H1 (cell line): ENCODE data around the gene CHMP4B. TPM values are rescaled to one million over a fixed set of nuclear protein-coding genes. Genes with fewer than 3 reads are reported as not detected.
A peak's percentile ranks its signal among the peaks of the same experiment; 100 is the strongest.

ENCODE experiments used
- CTCF ChIA-PET: fragments of 300-600 bp; sonication (Branson Sonifier 250); formaldehyde crosslinking; loops from one replicate; lab custom pipeline; 2021; ENCODE audit not compliant: partially characterized antibody; lab: Charles Lee
- POLR2A ChIA-PET: fragments of 300-600 bp; sonication (Branson Sonifier 250); formaldehyde crosslinking; loops from one replicate; lab custom pipeline; 2021; ENCODE audit warnings: inconsistent platforms; ENCODE audit not compliant: partially characterized antibody; lab: Charles Lee
- DNase-seq, 2 experiments: peaks; one replicate each; pipeline versions ENCODE4 v3.0.0 to v3.0.0-alpha.2; 2010 to 2022; ENCODE audit warnings: low spot score in 2 of 2, low read depth in 1 of 2, mixed read lengths in 1 of 2
- FAIRE-seq: peaks from 2 replicates; lab custom pipeline; 2011; peaks lifted over from hg19 to GRCh38; lab: Jason Lieb, UNC
- H2AFZ ChIP-seq: 2 replicates; pipeline ENCODE4 v1.8.1; 2012; ENCODE audit warnings: low read length, inconsistent platforms
- H2AK5ac ChIP-seq: 2 replicates; pipeline ENCODE4 v1.6.1; 2013; ENCODE audit warnings: low read depth, low read length
- H2BK120ac ChIP-seq: replicated peaks from 2 replicates; pipeline ENCODE3; 2013; ENCODE audit warnings: low read depth, low read length, inconsistent platforms
- H2BK12ac ChIP-seq: 2 replicates; pipeline ENCODE4 v1.6.1; 2013; ENCODE audit warnings: low read depth, low read length
- H2BK15ac ChIP-seq: 2 replicates; pipeline ENCODE4 v1.6.1; 2013; ENCODE audit warnings: low read length
- H2BK20ac ChIP-seq: 2 replicates; pipeline ENCODE4 v1.6.1; 2013; ENCODE audit warnings: low read length
- H2BK5ac ChIP-seq: 2 replicates; pipeline ENCODE4 v1.6.1; 2013; ENCODE audit warnings: low read depth, low read length
- H3K14ac ChIP-seq: 2 replicates; pipeline ENCODE4 v1.6.1; 2013; ENCODE audit warnings: inconsistent platforms; ENCODE audit not compliant: insufficient read length
- H3K18ac ChIP-seq: 2 replicates; pipeline ENCODE4 v1.6.1; 2013; ENCODE audit warnings: low read length; ENCODE audit errors: extremely low read depth
- H3K23ac ChIP-seq: 2 replicates; pipeline ENCODE4 v1.6.1; 2013; ENCODE audit warnings: inconsistent platforms; ENCODE audit not compliant: insufficient read length
- H3K23me2 ChIP-seq: 2 replicates; pipeline ENCODE4 v1.6.1; 2013; ENCODE audit warnings: low read depth, low read length
- H3K27ac ChIP-seq: 2 replicates; pipeline ENCODE4 v1.6.1; 2011; ENCODE audit warnings: low read depth, low read length, inconsistent platforms
- H3K27me3 ChIP-seq, 4 experiments: replicated peaks in 1 of 4; 1 replicate in 1 of 4; 2 replicates in 3 of 4; pipeline versions ENCODE4 v1.6.1 to v1.8.1; 2011 to 2013; ENCODE audit warnings: low read length in 3 of 4, mild to moderate bottlenecking in 3 of 4, inconsistent platforms in 2 of 4, mixed read lengths in 2 of 4, moderate library complexity in 1 of 4; ENCODE audit not compliant: control insufficient read depth in 3 of 4, insufficient read depth in 3 of 4; ENCODE audit errors: extremely low read depth in 1 of 4
- H3K36me3 ChIP-seq, 4 experiments: 2 replicates each; pipeline versions ENCODE4 v1.6.1 to v1.8.1; 2011 to 2013; ENCODE audit warnings: mild to moderate bottlenecking in 4 of 4, low read length in 3 of 4, moderate library complexity in 2 of 4, control low read depth in 1 of 4, inconsistent platforms in 1 of 4; ENCODE audit not compliant: insufficient read depth in 4 of 4, control insufficient read depth in 2 of 4
- H3K4ac ChIP-seq: replicated peaks from 2 replicates; pipeline ENCODE3; 2013; ENCODE audit warnings: low read length, low read depth, mixed read lengths, inconsistent platforms; ENCODE audit not compliant: insufficient read length
- H3K4me1 ChIP-seq, 4 experiments: replicated peaks in 1 of 4; 1 replicate in 1 of 4; 2 replicates in 3 of 4; pipeline versions ENCODE4 v1.6.1 to v1.8.1; 2011 to 2013; ENCODE audit warnings: low read length in 3 of 4, inconsistent platforms in 2 of 4, mixed read lengths in 1 of 4; ENCODE audit not compliant: insufficient read depth in 4 of 4, control insufficient read depth in 3 of 4
- H3K4me2 ChIP-seq, 2 experiments: 2 replicates each; pipeline versions ENCODE4 v1.6.1 to v1.8.1; 2011 to 2013; ENCODE audit warnings: low read depth in 2 of 2, low read length in 2 of 2, control low read depth in 1 of 2, inconsistent platforms in 1 of 2, mild to moderate bottlenecking in 1 of 2; ENCODE audit not compliant: insufficient read depth in 1 of 2
- H3K4me3 ChIP-seq, 4 experiments: fragments of 200-600, 300-600 bp in 1 of 4; sonication (generic), shearing (Covaris generic), sonication (Bioruptor Twin) in 1 of 4; 2 replicates each; pipeline versions ENCODE4 v1.5.1 to v1.8.1; 2011 to 2016; ENCODE audit warnings: low read length in 4 of 4, low read depth in 3 of 4, control low read depth in 2 of 4, inconsistent platforms in 2 of 4, mild to moderate bottlenecking in 2 of 4, mixed read lengths in 1 of 4, moderate library complexity in 1 of 4; ENCODE audit not compliant: insufficient read depth in 2 of 4; ENCODE audit errors: extremely low read depth in 1 of 4
- H3K56ac ChIP-seq: replicated peaks from 2 replicates; pipeline ENCODE3; 2013; ENCODE audit warnings: low read depth, mild to moderate bottlenecking, mixed read lengths, low read length, inconsistent platforms; ENCODE audit not compliant: insufficient read length
- H3K79me1 ChIP-seq: 2 replicates; pipeline ENCODE4 v1.6.1; 2013; ENCODE audit warnings: low read depth, low read length, control low read depth
- H3K79me2 ChIP-seq, 2 experiments: 2 replicates each; pipeline versions ENCODE4 v1.6.1 to v1.8.1; 2012 to 2013; ENCODE audit warnings: low read length in 2 of 2, mild to moderate bottlenecking in 2 of 2, inconsistent platforms in 1 of 2; ENCODE audit not compliant: insufficient read depth in 2 of 2, control insufficient read depth in 1 of 2
- H3K9ac ChIP-seq, 4 experiments: replicated peaks in 1 of 4; 1 replicate in 1 of 4; 2 replicates in 3 of 4; pipeline versions ENCODE4 v1.6.1 to v1.8.1; 2011 to 2013; ENCODE audit warnings: low read depth in 3 of 4, low read length in 3 of 4, control low read depth in 2 of 4, mild to moderate bottlenecking in 2 of 4, moderate library complexity in 2 of 4, inconsistent platforms in 1 of 4; ENCODE audit errors: extremely low read depth in 1 of 4
- H3K9me3 ChIP-seq, 2 experiments: 2 replicates each; pipeline versions ENCODE4 v1.6.1 to v1.8.1; 2012 to 2013; ENCODE audit warnings: mild to moderate bottlenecking in 2 of 2, moderate library complexity in 2 of 2, control low read depth in 1 of 2, inconsistent platforms in 1 of 2, low read depth in 1 of 2, low read length in 1 of 2, mixed read lengths in 1 of 2; ENCODE audit not compliant: insufficient read depth in 2 of 2
- H4K20me1 ChIP-seq, 2 experiments: replicated peaks in 1 of 2; 2 replicates each; pipeline versions ENCODE3 to v1.8.1; 2011 to 2013; ENCODE audit warnings: inconsistent platforms in 2 of 2, low read length in 2 of 2, mild to moderate bottlenecking in 1 of 2; ENCODE audit not compliant: insufficient read depth in 2 of 2, control insufficient read depth in 1 of 2
- H4K5ac ChIP-seq: 2 replicates; pipeline ENCODE4 v1.6.1; 2013; ENCODE audit warnings: low read length, low read depth, mixed read lengths, inconsistent platforms; ENCODE audit not compliant: insufficient read length
- H4K8ac ChIP-seq: 2 replicates; pipeline ENCODE4 v1.8.0; 2013; ENCODE audit warnings: mild to moderate bottlenecking, moderate library complexity, low read length, inconsistent platforms; ENCODE audit not compliant: insufficient read depth; ENCODE audit errors: extremely low read depth
- H4K91ac ChIP-seq: replicated peaks from 2 replicates; pipeline ENCODE3; 2013; ENCODE audit warnings: low read length, mixed read lengths, inconsistent platforms; ENCODE audit not compliant: insufficient read length
- ASH2L ChIP-seq: fragments of 200-600, 300-600 bp; sonication (generic); IDR thresholded peaks from one replicate; pipeline ENCODE4 v1.7.1; 2017; ENCODE audit warnings: low read length
- CEBPB ChIP-seq: IDR thresholded peaks from 2 replicates; pipeline ENCODE4 v1.6.1; 2012; ENCODE audit warnings: low read depth, low read length
- CREB1 ChIP-seq: IDR thresholded peaks from 2 replicates; pipeline ENCODE4 v1.6.1; 2012; ENCODE audit warnings: inconsistent platforms
- CTBP2 ChIP-seq: IDR thresholded peaks from 2 replicates; pipeline ENCODE4 v1.7.0; 2011; ENCODE audit warnings: borderline replicate concordance, mild to moderate bottlenecking, moderate library complexity, mixed read lengths, low read length; ENCODE audit not compliant: insufficient read depth, insufficient read length
- HDAC2 ChIP-seq, 2 experiments: fragments of 300-600 bp in 1 of 2; sonication (generic) in 1 of 2; IDR thresholded peaks; 2 replicates each; pipeline ENCODE4 v1.6.1; 2011 to 2012; ENCODE audit warnings: low read depth in 2 of 2, low read length in 2 of 2, mild to moderate bottlenecking in 2 of 2, moderate library complexity in 2 of 2, borderline replicate concordance in 1 of 2, inconsistent platforms in 1 of 2
- HDAC6 ChIP-seq: IDR thresholded peaks from one replicate; pipeline ENCODE4 v1.7.1; 2012; ENCODE audit warnings: low read depth, mild to moderate bottlenecking, inconsistent platforms, low read length, moderate library complexity
- JUND ChIP-seq: IDR thresholded peaks from 2 replicates; pipeline ENCODE4 v1.6.1; 2011; ENCODE audit warnings: mild to moderate bottlenecking, improper control_type of control experiment, low read length
- KDM1A ChIP-seq: fragments of 200-600, 300-600 bp; sonication (generic); IDR thresholded peaks from 2 replicates; pipeline ENCODE4 v1.7.1; 2016; ENCODE audit warnings: mild to moderate bottlenecking, low read length, borderline replicate concordance
- NANOG ChIP-seq: IDR thresholded peaks from 2 replicates; pipeline ENCODE4 v1.6.1; 2011; ENCODE audit warnings: low read length, low read depth, mild to moderate bottlenecking, inconsistent platforms; ENCODE audit not compliant: insufficient read depth, poor library complexity, severe bottlenecking
- SIN3A ChIP-seq, 2 experiments: IDR thresholded peaks in 1 of 2; conservative IDR thresholded peaks in 1 of 2; 2 replicates each; pipeline ENCODE4 v1.6.1; 2011 to 2012; ENCODE audit warnings: low read length in 2 of 2, improper control_type of control experiment in 1 of 2, low read depth in 1 of 2, mild to moderate bottlenecking in 1 of 2
- SIRT6 ChIP-seq: IDR thresholded peaks from one replicate; pipeline ENCODE4 v1.7.1; 2012; ENCODE audit warnings: low read length, inconsistent platforms
- SP2 ChIP-seq: IDR thresholded peaks from 2 replicates; pipeline ENCODE4 v1.6.1; 2012; ENCODE audit warnings: mild to moderate bottlenecking, low read length, inconsistent platforms
- TBP ChIP-seq: IDR thresholded peaks from 2 replicates; pipeline ENCODE4 v1.6.1; 2011; ENCODE audit warnings: low read depth, low read length, improper control_type of control experiment
- TEAD4 ChIP-seq: IDR thresholded peaks from 2 replicates; pipeline ENCODE4 v1.6.1; 2012; ENCODE audit warnings: low read depth, low read length, inconsistent platforms, mixed read lengths
- WGBS, 2 experiments: shearing (Covaris generic) in 1 of 2; methylation state at CpG; one replicate each; pipeline versions ENCODE4 v1.1.6 to v1.1.7; 2013 to 2015; ENCODE audit warnings: low lambda C conversion rate in 2 of 2, mixed read lengths in 2 of 2, inconsistent platforms in 1 of 2, low coverage in 1 of 2, missing lambda C conversion rate in 1 of 2; ENCODE audit not compliant: insufficient replicate concordance in 2 of 2, insufficient coverage in 1 of 2, insufficient read length in 1 of 2; ENCODE audit errors: extremely low coverage in 1 of 2, missing lambda C conversion rate in 1 of 2; 5-methylcytosine and 5-hydroxymethylcytosine counted together
- polyA plus RNA-seq, 7 experiments: library from polyadenylated mRNA; depleted of rRNA in 3 of 7; stranded (reverse) in 5 of 7; unstranded in 2 of 7; fragments of >200 nt in 5 of 7; fragments of 200-250 nt in 2 of 7; gene quantifications; 1 replicate in 5 of 7; 2 replicates in 1 of 7; 4 replicates in 1 of 7; pipeline versions ENCODE4 v1.2.1 to v1.2.3, GENCODE V29; 2011 to 2013; ENCODE audit warnings: missing spikeins in 2 of 7, mixed read lengths in 2 of 7
- total RNA-seq: library from RNA; stranded (reverse); fragmentation: NEBNext Ultra II Directional; extraction: Animal tissue kit (Norgen Biotek cat#: 25700); gene quantifications from 2 replicates; pipeline ENCODE4 v1.2.1, GENCODE V29; 2021

Gene CHMP4B
- total and polyA plus RNA-seq, 2 of the 8 experiments (the other 6 are each of a cell fraction or from before 2014, with no cell fraction given) = 38.6 to 66.3 TPM

- TF ChIP-seq HDAC6 (no peak), SP2 (no peak), CREB1 (no peak), TBP (no peak), ASH2L (no peak), HDAC2 (IDR thresholded peaks at IDR 0.05; ENCODE audit: borderline replicate concordance in 1 of 2, low read depth in 2 of 2, low read length in 2 of 2) (no peak), SIRT6 (no peak), TEAD4 (no peak), NANOG (no peak), SIN3A (conservative IDR thresholded peaks at IDR 0.05 in 1 of 2, IDR thresholded peaks at IDR 0.05 in 1 of 2; ENCODE audit: low read depth in 1 of 2, low read length in 2 of 2) (no peak), CTBP2 (no peak), JUND (no peak), KDM1A (no peak), CEBPB (no peak)
- TF ChIP-seq, all 59 proteins: peak for 0
- no peak overlapping the region for H2BK5ac ChIP-seq
- H3K4me3 ChIP-seq = no peak overlapping the region
- no peaks in the 10 kb centered on the region for H3K36me3 ChIP-seq
- 78% methylated on average over 4 of the region's 4 CpGs; no CpG with 5 or more reads in 1 of the 2 experiments for WGBS, 2 experiments
- no peaks in the 10 kb centered on the region for H4K20me1 ChIP-seq
- peak overlapping the region; percentile 88 for H2AFZ ChIP-seq
- no peak overlapping the region for H3K9ac ChIP-seq
- H3K18ac ChIP-seq = no peak overlapping the region
- no peak overlapping the region for H2BK20ac ChIP-seq
- no peak overlapping the region for H2BK120ac ChIP-seq
- H2AK5ac ChIP-seq = no peak overlapping the region
- no peaks in the 10 kb centered on the region; a peak in 1 of 4 replicates for H3K9me3 ChIP-seq
- ChIA-PET POLR2A (interaction anchor here (0.9 kb wide), 1 partner anchor 211 kb away, joined by 3 read pairs; the partner anchor contains the start of gene EIF2S2), CTCF (interaction anchor here (0.9 to 3.0 kb wide), 5 partner anchors 10 to 172 kb away, joined by 3 to 21 read pairs (median 5); no protein-coding TSS in a partner anchor)
- H4K91ac ChIP-seq = no peak overlapping the region
- H3K27ac ChIP-seq = no peak overlapping the region
- H3K23ac ChIP-seq = no peak overlapping the region
- no peak overlapping the region for H3K4ac ChIP-seq
- no peak overlapping the region for H3K4me2 ChIP-seq
- H4K5ac ChIP-seq = no peak overlapping the region
- H3K4me1 ChIP-seq = peaks cover 0 to 1% (median 0%) of the 10 kb centered on the region in 4 experiments; a peak in 2 of 7 replicates
- DNase-seq = no peak
- H4K8ac ChIP-seq = peak overlapping the region; percentile 0; the same call in 1 of the 2 replicates
- H3K14ac ChIP-seq = no peak overlapping the region
- no peaks in the 10 kb centered on the region for H3K79me2 ChIP-seq
- FAIRE-seq = no peak
- H3K27me3 ChIP-seq = no peaks in the 10 kb centered on the region
- no peak overlapping the region for H3K56ac ChIP-seq
- 0 out of 2 replicates have a peak overlapping the region, but pooled peaks have one; percentile 36 for H2BK15ac ChIP-seq
- H3K79me1 ChIP-seq = no peaks in the 10 kb centered on the region
- H3K23me2 ChIP-seq = no peaks in the 10 kb centered on the region
- H2BK12ac ChIP-seq = no peak overlapping the region
These were observed 90.0 kb downstream of the CHMP4B start for GRCh38 chr20:33901132-33901523.
